Measurements from ENCODE around the gene C3orf20. TPM values are rescaled to one million over a fixed set of nuclear protein-coding genes. Genes with fewer than 3 reads are reported as not detected.

Gene C3orf20
- total and polyA plus RNA-seq, 2 of the 13 experiments (the other 11 are each of a cell fraction or from before 2014, with no cell fraction given) = 0.03 to 0.04 TPM

DNA sequence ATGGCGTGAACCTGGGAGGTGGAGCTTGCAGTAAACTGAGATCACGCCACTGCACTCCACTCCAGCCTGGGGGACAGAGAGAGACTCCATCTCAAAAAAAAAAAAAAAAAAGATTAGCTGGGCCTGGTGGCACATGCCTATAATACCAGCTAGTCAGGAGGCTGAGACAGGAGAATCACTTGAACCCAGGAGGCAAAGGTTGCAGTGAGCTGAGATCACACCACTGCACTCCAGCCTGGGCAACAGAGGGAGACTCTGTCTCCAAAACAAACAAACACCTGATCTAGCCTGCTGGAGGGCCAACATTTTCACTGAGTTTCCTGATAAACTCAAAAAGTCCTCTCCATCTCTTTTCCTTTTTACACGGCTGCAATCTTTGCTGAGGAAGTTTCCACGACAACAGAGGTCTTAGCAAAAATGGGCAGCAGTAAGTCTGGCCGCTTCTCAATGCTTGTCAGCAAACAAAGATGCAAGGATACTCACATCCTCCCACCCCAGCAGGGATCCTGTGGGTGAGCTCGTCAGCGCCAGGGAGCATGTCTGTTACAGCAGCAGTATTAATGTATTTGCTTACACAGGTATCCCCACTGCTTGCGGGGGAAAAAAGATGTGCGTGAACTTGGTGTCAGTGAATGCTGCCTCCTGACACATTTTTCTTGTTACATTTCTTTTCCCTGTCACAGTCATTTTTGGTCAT, 44.4 kb upstream of the C3orf20 start (continued):
- TF ChIP-seq ZNF879 (CRISPR knock-in tag; IDR thresholded peaks at IDR 0.05) (no peak), ZNF619 (CRISPR knock-in tag; IDR thresholded peaks at IDR 0.05) (no peak), DNMT3B (CRISPR knock-in tag; conservative IDR thresholded peaks at IDR 0.05) (no peak), KDM3A (CRISPR knock-in tag; IDR thresholded peaks at IDR 0.05; ENCODE audit: low read depth) (no peak), ZNF263 (CRISPR knock-in tag; IDR thresholded peaks at IDR 0.05) (no peak), ZNF484 (CRISPR knock-in tag; IDR thresholded peaks at IDR 0.05; ENCODE audit: borderline replicate concordance, low read depth) (no peak), FOXK1 (CRISPR knock-in tag; IDR thresholded peaks at IDR 0.05; ENCODE audit: borderline replicate concordance, low read depth) (no peak), ZMAT3 (CRISPR knock-in tag; conservative IDR thresholded peaks at IDR 0.05) (0 out of 2 replicates have a peak, but pooled peaks have one; percentile 34), ZNF441 (CRISPR knock-in tag; IDR thresholded peaks at IDR 0.05; ENCODE audit: borderline replicate concordance) (no peak), AGO1 (IDR thresholded peaks at IDR 0.05; ENCODE audit: low read depth, low read length, poor library complexity, severe bottlenecking) (no peak), TBP (CRISPR knock-in tag; IDR thresholded peaks at IDR 0.05) (no peak), ZNF121 (CRISPR knock-in tag; IDR thresholded peaks at IDR 0.05) (peak; percentile 81), ZNF292 (CRISPR knock-in tag; IDR thresholded peaks at IDR 0.05; ENCODE audit: borderline replicate concordance, low read depth) (no peak), ZFP1 (CRISPR knock-in tag; IDR thresholded peaks at IDR 0.05) (no peak), HNF4A (CRISPR knock-in tag; IDR thresholded peaks at IDR 0.05) (peak; percentile 29; the same call in 1 of the 2 replicates), SMC3 (IDR thresholded peaks at IDR 0.05; ENCODE audit: low read length) (no peak), FOXP1 (IDR thresholded peaks at IDR 0.05) (no peak), FOXP1 (CRISPR knock-in tag; IDR thresholded peaks at IDR 0.05) (no peak), FOXA1 (IDR thresholded peaks at IDR 0.05) (no peak), FOXA1 (CRISPR knock-in tag; IDR thresholded peaks at IDR 0.05) (no peak), HNRNPK (IDR thresholded peaks at IDR 0.05; ENCODE audit: low read depth, low read length, poor library complexity, severe bottlenecking) (no peak)
- TF ChIP-seq, protein P1, sequence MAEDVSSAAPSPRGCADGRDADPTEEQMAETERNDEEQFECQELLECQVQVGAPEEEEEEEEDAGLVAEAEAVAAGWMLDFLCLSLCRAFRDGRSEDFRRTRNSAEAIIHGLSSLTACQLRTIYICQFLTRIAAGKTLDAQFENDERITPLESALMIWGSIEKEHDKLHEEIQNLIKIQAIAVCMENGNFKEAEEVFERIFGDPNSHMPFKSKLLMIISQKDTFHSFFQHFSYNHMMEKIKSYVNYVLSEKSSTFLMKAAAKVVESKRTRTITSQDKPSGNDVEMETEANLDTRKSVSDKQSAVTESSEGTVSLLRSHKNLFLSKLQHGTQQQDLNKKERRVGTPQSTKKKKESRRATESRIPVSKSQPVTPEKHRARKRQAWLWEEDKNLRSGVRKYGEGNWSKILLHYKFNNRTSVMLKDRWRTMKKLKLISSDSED (CRISPR knock-in tag; IDR thresholded peaks at IDR 0.05) = no peak
- TF ChIP-seq, protein P2, sequence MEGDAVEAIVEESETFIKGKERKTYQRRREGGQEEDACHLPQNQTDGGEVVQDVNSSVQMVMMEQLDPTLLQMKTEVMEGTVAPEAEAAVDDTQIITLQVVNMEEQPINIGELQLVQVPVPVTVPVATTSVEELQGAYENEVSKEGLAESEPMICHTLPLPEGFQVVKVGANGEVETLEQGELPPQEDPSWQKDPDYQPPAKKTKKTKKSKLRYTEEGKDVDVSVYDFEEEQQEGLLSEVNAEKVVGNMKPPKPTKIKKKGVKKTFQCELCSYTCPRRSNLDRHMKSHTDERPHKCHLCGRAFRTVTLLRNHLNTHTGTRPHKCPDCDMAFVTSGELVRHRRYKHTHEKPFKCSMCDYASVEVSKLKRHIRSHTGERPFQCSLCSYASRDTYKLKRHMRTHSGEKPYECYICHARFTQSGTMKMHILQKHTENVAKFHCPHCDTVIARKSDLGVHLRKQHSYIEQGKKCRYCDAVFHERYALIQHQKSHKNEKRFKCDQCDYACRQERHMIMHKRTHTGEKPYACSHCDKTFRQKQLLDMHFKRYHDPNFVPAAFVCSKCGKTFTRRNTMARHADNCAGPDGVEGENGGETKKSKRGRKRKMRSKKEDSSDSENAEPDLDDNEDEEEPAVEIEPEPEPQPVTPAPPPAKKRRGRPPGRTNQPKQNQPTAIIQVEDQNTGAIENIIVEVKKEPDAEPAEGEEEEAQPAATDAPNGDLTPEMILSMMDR (CRISPR knock-in tag; IDR thresholded peaks at IDR 0.05) = 0 out of 2 replicates have a peak, but pooled peaks have one; percentile 10
- TF ChIP-seq, protein P3, sequence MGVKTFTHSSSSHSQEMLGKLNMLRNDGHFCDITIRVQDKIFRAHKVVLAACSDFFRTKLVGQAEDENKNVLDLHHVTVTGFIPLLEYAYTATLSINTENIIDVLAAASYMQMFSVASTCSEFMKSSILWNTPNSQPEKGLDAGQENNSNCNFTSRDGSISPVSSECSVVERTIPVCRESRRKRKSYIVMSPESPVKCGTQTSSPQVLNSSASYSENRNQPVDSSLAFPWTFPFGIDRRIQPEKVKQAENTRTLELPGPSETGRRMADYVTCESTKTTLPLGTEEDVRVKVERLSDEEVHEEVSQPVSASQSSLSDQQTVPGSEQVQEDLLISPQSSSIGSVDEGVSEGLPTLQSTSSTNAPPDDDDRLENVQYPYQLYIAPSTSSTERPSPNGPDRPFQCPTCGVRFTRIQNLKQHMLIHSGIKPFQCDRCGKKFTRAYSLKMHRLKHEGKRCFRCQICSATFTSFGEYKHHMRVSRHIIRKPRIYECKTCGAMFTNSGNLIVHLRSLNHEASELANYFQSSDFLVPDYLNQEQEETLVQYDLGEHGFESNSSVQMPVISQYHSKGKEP (CRISPR knock-in tag; IDR thresholded peaks at IDR 0.05) = no peak

Data from HepG2 (cell line).